RPMI7951 (cell line): ENCODE data around the gene PLA2G2A. TPM values are rescaled to one million over a fixed set of nuclear protein-coding genes. Genes with fewer than 3 reads are reported as not detected.
A peak's percentile ranks its signal among the peaks of the same experiment; 100 is the strongest.
"Not testable (repeated sequence)": the region's sequence is repeated elsewhere in the genome, so short reads cannot be mapped to it uniquely, and the experiment has no call there.

Experiments used
- DNase-seq: peaks from one replicate; pipeline ENCODE4 v3.0.0-alpha.2; 2012; ENCODE audit warnings: low read depth
- total RNA-seq: library from RNA; depleted of rRNA; stranded (reverse); fragments of >200 nt; shearing (Covaris generic); gene quantifications from 2 replicates; pipeline ENCODE4 v1.2.3, GENCODE V29; 2014

The PLA2G2A gene
- total RNA-seq, 1 experiment from 2014 or later, result not detected

DNA sequence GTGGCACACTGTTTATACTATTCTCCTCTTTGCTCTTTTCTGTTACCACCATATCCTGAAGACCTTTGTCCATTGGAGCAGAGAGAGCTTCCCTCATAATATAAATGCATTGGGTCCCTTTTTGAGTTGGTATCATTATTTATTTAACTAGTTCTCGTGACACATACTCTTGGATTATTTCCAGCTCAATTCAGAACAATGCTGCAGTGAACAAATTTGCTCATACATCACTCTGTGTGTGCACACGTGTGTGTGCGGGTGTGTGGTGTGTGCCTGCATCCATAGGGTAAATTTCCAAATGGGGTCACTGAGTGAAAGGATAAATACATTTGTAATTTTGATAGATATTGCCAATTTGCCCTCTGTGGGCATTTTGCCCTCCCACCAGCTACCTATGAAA, 5.8 kb downstream of the PLA2G2A start:
- DNase-seq, result no peak

DNA sequence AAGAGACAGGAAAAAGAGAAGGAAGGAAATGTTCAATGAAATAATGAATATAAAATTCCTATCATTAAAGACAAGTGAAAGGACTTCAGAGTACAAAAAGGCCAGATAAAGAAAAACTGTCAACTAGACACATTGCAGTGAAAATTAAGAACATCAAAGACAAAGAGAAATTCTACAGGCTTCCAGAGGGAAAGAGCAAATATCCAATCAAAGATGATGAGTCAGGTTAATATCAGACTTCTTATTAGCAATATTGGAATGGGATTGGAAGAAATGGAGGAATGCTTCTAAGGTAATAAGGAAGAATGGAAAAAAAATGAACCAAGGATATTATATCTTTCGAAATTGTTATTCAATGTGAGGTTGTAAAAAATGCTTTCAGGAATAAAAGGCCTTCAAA, 7.8 kb downstream of the PLA2G2A start:
- DNase-seq, result no peak

DNA sequence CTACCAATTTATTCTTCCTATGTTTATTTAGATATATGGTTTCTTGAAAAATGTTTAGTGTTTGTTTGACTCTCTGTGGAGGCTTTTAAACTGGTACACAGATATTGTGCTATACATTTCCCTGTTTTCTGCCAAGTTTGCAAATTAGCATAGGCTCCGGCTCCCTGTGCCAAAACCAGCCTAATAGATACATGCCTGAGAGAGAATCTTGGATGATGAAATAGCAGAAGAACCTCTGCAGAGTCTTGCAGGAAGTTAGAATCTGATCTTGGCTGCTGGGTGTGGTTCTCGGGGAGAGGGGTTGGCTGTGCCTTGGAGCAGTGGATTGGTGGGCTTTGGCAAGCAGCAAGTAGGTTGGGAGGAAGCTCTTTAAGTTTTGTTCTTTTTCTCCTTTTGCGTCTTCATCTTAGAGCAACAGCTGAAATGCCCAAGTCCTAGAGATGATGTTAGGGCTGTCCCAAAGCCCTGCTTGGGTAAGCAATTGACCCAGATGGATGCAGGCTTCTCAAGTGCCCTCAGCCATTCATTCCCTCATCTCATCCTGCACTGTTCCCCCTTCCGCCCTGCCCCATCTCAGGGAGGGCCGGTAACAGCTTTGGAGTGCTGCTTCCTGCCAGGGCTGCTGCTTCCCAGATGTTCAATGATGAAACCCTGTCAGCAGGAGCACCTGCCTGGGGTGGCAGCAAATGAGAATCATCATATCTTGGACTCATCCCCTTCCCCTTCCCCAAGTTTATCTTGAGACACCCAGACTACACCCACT, 9.3 kb downstream of the PLA2G2A start:
- DNase-seq, result no peak

DNA sequence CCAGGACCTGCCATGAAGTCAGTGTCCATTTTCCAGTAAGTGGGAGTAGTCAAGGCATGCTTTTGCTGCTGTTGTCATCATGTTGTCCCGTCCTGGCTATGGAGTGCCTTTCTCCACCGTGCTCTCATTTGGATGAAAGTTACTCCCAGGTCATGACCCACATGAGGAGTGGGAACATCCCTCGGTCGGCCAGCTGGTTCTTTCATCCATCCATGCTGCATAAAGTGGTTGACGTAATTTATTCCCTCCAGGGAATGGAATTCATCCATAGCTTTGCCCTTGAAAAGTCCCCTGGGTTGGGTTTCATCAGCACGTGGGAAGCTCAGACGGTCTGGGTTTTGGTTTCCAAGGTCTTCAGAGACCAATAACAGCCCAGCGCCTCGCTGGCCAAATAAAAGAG, 11.6 kb downstream of the PLA2G2A start:
- no peak for DNase-seq

DNA sequence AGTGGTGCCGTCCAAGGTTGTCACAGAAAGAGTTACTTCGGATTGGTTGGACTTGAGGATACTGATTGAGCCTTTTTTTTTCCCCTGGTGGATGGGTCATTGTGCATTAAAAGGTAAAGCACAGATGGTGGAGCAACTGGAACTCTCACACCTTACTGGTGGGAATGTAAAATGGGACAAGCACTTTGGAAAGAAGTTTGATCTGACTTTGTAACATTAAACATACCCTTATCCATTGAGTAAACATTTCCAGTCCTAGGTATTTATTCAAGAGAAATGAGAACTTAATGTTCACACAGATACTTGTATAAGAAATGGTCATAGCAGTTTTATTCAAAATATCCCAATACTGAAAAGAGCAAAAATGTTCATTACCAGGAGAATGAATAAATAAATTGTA, 14.9 kb downstream of the PLA2G2A start:
- no peak for DNase-seq

DNA sequence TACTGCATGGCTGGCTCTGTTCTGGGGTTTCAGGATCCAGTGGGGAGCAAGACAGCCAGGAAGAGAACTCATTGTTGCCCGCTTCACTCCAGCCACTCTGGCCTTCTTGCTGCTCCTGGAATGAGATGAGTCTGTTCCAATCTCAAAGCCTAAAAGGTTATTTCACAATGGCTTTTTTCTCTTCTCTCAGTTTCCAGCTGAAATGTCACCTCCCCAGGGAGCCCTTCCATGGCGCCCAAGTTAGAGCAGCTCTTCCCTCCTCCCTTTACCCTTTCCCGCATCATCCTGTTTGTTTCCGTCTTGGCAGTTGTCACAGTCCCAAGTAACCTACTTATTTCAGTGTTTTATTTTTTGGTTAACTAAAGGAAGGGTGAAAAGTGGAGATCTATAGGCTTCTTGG, 15.8 kb downstream of the PLA2G2A start:
- no peak for DNase-seq

DNA sequence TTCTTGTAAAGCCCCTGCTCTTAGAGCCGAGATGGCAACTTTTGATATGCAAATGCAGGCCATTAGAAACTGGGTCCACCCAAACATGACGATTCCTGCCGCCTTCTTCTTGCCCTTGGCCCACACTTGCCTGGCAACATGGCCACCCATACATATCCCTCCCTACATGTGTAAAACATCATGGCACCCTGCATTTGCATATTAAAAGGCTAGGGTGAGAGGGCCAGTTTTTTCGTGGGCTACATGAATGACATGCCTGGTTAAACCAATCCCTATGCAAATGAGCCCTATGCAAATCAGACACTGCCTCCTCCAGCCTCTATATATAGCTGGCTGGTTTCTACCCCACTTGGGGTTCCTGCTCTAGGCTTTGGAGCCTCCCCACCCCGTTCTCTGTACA, 18.8 kb downstream of the PLA2G2A start:
- no peak for DNase-seq

DNA sequence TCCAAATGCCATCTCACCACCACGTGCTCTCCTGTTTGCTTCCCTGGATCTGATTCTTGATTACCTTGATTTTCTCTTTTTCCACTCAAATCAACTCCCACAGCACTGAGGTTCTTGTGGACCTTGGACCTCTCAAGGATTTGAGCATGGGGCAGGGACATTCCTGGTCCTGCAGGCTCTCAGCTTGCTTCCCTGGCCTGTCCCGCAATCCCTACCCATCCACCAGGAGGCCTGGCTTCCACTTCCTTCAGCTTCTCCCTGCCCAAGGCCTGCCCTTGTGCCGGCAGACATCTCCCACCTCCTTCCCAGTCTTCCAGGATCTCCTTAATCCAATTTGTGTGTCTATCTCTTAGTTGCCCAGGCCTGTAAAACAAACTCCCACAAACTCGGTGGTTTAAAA, 21.6 kb downstream of the PLA2G2A start:
- DNase-seq, result no peak

DNA sequence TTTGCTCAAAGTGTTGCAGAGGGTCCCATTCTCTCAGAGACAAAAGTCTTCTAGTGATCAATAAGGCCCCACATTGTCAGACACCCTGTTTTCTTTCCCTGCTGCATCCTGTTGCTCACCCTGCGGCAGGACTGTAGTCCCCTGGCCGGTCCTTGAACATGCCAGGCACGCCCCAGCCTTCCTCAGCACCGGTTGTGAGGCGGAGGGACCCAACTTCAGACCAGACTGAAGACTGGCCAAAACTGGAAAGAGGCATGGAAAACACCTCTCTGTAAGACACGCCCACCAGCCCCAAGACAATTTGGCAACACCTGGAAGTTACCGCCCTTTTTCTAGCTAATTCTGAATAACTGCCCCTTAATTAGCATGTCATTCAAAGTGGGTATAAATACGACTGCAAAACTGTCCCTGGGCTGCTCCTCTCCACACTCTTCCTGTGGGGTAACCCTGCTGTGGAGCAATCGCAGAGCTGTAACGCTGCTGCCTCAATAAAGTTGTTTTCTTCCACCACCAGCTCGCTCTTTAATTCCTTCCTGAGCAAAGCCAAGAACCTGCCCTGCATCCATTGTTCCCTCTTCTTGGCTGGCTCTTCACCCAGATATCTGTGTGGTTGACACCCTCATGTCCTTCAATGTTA, 23.8 kb downstream of the PLA2G2A start:
- DNase-seq, result no peak

DNA sequence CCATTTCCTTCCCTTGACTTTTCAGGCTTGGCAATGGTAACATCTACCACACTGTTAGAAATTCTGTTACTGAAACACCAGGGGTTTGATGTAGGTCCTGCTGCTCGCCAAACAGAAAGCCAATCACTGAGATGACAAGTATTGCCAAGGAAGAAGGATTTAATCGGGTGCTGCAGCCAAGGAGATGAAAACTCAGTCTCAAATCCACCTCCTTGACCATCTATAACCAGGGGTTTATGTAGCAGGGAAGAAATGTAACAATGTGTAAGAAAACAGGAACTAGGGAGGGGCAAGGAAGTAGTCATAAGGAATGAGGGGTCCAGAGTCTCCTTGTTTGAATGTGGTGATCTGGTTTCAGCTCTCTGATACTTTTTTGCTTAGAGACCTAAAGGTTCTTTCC, 25.4 kb downstream of the PLA2G2A start:
- no peak for DNase-seq

DNA sequence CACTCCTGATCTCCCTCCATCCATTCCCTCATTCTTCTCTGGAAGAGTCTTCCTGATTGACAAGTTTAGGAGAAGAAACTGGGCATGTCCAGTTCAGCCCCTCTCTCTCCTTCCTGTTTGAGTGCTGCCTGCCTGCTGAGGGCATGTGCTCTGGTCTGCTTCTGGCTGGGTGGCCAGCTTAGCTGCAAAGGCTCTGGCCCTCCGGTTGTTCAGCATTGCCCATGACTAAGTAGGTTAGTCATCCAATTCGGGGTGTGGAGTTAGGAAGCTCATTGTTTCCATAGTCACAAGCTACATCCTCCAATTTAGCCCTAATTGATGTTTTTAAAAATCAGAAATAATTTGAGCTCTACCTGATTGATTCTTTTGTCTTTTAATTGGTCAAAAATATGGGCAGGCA, 30.4 kb downstream of the PLA2G2A start:
- DNase-seq, result peak; percentile 81

DNA sequence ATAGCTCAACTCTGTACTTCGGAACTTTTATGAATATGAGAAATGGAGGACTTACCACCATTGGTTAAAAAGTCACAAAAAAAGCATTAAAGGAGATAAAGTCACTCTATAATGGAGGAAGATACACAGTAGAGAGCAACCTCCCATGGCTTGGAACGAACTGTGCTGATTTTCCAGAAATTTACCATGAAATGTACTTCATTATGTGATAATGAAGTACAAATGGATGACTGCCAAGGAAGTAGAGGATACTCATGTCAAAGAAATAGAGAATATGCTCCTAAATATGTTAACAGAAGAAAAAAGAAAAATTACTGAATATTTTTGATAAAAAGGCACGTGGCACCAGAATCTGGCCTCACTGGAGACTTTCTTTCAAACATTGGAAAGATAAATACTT, 32.4 kb downstream of the PLA2G2A start:
- DNase-seq, result no peak

DNA sequence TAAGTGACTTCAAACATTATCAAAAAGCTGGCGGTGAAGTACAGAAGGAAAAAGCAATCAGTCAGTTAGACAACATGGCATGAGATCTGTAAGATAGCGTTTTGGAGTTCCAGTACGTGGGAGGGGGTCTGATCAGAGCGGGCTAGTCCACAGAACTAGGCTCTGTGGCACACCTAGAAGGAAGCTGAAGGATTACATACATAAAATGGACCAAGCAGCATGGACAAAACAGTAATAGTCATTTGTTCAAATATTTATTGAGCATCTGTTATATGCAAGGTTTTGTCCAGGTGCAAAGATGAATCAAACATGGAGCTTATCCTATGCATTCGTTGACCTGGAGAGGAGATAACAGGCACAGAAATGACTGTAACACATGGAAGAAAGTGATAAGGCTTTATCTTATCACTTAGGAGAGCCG, 33.1 kb downstream of the PLA2G2A start:
- DNase-seq, result no peak

DNA sequence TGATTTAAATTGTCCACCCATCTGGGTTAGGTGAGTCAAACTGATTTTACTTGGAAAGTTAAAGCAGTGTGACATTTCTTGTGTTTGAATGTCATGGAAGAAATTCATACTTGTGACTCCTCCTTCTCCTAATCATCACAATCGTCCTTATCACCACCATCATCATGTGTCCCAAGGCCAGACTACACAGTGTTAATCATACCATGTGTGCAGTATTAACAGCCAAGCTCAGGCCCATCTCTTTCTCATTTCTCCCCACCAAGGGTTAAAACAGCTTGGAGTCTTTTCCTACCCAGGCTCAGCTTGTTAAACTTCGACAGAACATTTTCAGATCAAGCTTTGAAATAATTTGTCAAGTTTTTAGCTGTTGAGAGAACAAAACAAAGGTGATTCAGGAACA, 33.5 kb downstream of the PLA2G2A start:
- DNase-seq, result no peak

DNA sequence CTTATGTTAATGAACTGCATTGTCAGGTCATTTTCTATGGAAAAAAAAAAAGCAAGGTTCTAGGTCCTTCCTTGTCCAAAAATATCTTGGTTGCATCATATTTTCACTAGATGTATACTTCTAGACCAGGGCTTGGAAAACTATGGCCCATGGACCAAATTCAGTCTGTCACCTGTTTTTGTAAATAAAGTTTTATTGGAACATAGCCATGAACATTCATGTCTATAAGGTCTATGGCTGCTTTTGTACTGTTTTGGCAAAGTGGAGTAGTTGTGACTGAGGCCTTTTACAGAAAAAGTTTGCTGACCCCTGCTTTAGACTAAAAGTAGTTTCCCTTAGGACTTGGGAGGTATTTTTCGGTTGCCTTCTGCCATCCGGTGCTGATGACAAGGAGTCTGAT, 36.8 kb downstream of the PLA2G2A start:
- no peak for DNase-seq

DNA sequence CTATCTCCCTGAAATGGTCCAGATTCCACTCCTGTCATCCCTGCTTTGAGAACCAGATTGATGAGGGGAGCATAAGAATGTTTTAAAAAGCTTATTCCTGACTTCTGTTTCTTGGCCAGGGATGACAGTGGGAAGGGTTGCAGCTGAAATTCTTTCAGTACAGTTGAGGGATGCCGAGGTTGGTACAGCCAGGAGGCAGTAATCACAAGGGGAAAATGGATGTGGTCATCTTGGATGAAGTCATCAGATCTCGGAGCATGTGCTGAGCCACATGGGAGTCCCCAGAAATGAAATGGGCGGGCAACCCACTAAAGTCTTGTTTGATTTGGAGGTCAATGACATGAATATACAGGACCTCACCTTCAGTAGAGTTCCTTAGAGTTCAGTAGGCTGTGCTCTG, 37.3 kb downstream of the PLA2G2A start:
- DNase-seq, result peak; percentile 10

DNA sequence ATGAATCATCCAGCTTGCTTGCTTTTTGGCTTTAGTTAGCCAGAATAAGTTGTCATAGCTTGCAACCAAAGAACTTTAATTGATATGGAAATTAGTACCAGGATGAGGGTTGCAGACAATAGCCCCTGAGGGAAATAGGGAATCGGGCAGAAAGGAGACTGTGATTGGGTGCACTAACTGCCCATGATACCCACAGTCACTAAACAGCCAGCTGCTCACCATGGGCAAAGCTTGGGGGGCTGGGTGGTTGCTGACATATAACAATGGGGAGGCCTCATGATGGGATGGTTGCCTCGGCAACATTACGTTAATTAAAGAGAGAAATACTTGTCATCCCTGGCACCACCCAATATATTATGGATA, 38.2 kb downstream of the PLA2G2A start:
- no peak for DNase-seq

DNA sequence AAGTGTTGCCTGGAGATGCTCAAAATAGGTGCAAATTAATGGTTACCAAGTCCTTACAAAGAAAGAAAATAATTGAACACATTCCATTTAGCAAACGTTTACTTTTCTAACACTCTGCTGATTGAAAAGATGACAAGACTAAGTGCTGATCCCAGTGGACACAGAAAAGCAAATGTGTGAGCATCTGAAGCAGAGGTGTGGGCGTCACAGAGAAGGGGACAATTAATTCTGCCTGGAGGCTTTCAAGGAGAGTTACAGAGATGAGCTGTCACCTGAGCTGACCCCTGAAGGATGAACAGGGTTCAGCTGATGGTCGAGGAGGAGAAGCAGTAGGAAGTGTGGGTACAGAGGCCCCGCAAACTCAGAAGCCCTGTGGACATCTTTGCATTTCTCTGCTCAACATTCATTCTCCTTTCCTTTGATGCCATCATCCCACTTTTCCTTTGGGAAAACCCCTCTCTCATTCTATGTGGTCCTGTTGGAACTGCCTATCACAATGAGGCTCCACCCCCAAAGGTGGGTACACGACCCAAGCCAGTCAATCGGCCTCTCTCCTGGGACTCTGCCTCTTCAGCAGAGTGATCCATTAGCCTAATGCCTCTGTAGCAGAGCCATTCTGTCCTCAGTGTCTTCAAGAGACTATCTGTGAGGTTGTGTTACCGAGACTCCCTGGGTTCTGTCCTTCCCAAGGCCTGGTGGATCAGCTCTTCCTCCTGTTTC, 38.8 kb downstream of the PLA2G2A start:
- no peak for DNase-seq

DNA sequence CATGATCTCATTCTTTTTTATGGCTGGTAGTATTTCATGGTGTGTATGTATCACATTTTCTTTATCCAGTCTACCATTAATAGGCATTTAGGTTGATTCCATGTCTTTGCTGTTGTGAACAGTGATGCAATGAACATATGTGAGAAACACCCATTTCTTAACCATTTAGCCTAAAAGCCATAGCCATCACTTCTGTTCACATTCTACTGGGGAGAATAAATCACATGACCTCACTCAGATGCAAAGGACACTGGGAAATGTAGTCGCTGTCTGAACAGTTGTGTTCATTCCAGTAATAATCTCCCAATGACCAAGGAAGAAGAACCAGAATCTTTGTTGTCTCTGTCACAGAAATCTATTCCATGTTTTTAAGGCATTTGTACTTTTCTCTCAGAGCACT, 40.9 kb downstream of the PLA2G2A start:
- peak; percentile 9 for DNase-seq

DNA sequence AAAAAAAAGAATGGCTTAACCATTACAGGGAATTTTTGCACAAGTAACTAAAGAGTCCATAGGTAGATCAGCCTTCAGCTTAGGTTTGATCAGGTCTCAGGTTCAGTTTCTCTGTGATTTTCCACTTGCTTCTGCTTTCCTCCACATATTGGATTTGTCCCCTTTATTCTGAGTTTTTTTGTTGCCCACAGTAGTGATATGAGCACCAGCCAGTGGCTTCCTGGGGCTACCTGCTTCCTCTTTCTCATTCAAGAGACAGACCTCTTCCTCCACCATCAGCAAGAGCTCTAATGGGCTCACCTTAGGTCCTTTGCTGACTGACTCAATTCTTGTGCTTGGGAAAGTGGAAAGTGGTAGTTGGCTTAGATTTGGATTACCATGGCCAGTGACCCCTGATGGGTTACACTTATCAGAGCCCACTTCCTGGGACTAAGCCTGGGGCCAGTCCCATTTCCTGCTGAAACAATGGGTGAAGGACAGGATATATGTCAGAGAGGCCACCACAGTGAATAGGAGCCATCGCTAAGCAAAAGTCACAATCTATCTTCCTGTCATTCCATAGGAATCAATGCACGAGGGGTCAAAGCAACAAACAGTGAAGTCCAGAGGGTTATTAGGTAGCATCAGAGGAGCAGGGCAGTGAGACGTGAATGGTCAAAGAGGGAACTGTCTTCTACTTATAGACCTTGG, 43.2 kb downstream of the PLA2G2A start:
- DNase-seq, result no peak

DNA sequence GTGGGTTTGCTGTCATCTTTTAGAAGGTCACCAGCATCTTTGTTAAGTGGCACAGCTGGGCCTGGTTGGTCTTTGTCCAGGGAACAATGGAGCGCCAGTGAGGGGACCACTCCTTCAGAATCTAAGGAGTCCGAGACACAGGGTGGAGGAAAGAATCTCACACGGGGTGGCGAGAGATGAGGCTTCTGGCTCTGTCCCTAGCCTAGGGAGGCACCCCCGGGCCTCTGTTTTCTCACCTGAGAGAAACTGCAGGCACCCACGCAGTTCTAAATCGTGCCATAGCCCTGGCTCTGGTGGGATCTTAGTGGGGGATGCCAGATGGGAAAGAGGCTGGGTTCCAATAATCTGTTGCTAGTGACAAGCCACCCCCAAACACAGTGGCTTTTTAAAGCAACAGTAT, 45.1 kb downstream of the PLA2G2A start:
- no peak for DNase-seq

DNA sequence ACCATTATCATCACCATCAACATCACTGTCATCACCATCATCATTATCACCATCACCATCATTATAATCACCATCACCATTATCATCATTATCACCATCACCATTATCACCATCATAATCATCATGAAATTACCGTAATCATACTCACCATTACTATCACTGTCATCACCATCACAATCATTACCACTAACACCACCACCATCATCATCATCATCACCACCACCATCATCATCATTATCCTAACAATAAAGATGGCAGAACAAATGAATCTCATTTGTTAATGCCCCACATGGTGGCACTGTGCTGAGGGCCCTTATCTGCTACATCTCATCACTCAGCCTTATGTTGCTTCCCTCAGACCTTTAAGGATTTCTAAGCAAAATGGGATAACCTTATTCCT, 46.6 kb downstream of the PLA2G2A start:
- DNase-seq, result no peak

DNA sequence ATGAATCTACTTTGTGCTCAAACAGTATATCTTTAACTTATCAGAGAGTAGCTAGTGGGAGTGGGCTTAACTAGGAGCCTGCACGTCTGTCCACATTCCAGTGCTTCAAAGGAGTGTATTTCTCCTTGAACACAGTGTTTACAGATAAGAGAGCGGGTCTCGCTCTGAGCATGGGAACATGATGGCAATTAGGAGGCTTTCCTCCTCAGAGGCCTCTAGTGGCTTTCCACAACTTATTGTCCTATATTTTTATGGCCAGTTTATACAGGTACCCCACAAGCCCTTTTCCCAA, 52.3 kb downstream of the PLA2G2A start:
- DNase-seq, result not testable (repeated sequence)
